Measurements from ENCODE around the gene RASGRF1.

- TF ChIP-seq CTCF (IDR thresholded peaks at IDR 0.05) (no peak), POLR2A (IDR thresholded peaks at IDR 0.05) (no peak)
These were observed 6.1 kb downstream of the RASGRF1 start for GRCh38 chr15:79084308-79084968.
